HG03108 (cell line): Measurements from ENCODE around the gene MYOG.

Source experiments
- ATAC-seq: cut with Tn5 transposase; IDR thresholded peaks from one replicate; pipeline ENCODE4 v1.9.1; 2021; ENCODE audit warnings: moderate library complexity; ENCODE audit not compliant: unreplicated experiment

Gene MYOG

GRCh38 chr1:203085528-203086406 lies at the start of gene MYOG:
Gene MYOG (minus strand): TSS chr1:203086012. CDS start chr1:203085961, 51 bp downstream.
- ATAC-seq = no peak

DNA sequence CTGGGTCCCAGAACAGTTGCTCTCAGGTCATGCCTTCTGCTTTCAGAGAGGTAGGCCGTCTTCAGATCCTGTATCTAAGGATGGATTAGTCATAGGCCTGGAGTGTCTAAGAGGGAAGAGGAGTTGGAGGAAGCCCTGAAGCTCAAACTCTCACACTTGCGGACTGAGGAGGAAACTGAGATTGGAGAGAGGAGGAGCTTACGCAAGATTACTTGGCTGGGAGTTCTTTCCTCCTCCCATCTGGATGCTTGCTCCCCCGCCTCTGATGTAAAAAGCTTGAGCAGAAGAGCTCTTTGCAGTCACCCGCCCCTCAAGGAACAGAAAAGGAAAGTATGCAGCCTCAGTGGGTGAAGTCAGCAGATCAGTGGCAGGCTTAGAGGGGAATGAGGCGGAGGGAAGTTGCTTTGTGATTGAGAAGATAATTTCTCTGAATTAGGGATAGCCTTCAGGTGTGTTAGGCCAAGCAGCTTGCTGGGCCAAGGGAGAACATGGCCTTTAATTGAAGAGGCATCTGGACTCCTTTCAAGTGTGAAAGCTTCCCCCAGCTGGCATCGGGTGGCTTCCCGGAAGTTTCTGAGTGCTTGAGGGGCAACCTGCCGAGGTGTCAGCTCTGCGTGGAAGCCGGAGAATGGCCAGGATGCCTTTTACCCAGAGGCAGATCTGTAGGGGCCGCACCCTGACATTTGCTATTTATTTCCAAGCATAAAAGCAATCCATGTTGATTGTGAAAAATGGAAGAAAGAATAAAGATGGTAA lies 48.3 kb upstream of the MYOG start:
- no peak for ATAC-seq

- no peak for ATAC-seq
Observed at GRCh38 chr1:203131548-203132200, 45.9 kb upstream of the MYOG start.

DNA sequence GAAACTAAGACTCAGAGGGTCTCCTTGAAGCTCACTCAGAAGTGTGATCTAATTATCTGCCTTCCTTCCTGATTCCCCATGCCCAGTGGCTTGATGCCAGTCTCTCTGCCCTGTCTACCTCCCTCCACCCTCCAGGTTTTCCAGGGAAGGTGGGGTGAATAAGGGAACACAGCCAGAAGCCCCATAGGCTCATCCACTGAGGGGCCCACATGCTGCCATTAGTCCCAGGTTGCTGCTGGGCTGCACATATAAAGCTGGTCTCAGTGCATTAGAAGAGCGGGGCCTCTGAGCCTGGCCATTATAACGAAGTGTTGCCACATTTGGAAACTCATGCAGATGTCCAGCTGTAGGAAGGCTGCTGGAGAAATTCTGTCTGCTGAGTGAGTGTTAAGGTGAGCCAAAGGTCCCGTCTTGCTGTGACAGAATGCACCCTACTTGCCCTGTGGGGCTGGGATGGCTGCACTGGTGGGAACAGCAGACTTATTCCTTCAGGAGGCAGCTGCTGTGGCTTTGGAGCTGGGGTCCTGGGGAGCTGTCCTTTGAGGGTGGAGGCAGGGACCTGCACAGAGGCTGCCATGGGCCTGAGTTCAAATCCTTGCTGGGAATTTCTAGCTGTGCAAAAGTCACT lies 44.7 kb upstream of the MYOG start:
- no peak for ATAC-seq

DNA sequence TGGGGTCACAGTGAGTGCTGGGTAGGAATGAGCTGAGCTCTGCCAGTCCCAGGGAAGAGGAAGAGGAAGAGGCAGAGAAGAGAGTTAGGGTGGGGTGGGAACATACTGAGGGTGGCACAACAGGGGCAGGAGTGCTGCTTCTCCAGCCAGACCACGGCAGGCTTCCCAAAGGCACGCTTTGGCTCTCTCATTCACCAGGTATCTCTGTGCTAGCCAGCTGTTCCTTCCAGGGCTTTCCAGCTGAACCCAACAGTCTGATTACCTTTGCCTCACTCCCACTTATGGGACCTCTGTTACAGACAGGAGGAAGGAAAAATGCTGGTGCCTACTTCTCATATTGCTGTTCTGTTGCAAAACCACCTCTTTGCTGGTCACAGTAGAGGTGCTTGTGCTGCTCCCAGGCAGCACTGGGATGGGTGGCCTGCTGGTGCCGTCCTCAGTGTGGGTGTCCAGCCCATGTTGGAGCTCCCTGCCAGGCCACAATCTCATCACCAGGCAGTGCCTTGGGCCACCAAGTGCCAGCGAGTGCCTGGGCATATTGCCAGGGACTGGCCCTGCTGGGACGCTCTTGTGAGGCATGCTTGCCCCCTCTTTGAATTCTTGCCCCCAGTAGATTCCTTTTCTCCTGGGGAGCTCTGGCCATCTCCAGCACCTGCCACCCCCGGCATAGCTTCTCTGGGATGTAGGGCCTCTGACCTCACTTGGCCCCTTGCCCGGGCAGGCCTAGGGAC lies 43.9 kb upstream of the MYOG start:
- ATAC-seq = no peak

- ATAC-seq = no peak
Observed at GRCh38 chr1:203128716-203129500, 43.1 kb upstream of the MYOG start.

DNA sequence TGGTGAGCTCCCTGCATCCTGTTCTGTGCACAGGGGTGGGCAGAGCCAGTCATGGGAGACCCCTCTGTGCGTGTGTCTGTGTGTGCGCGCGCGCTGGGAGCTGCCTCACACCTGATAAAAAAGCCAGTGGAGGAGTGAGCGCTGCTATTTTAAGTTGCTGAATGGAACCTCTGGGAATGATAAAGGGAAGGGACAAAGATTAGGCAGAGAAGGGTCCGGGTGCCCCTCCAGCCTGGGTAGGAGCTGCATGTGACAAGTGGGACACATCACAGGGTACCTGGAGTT lies 42.6 kb upstream of the MYOG start:
- no peak for ATAC-seq

GRCh38 chr1:203127666-203128430 lies 42.0 kb upstream of the MYOG start, which contains the start of gene ADORA1:
Gene ADORA1 (plus strand): TSS chr1:203127726. CDS start chr1:203128842, 1,116 bp downstream.
- no peak for ATAC-seq

DNA sequence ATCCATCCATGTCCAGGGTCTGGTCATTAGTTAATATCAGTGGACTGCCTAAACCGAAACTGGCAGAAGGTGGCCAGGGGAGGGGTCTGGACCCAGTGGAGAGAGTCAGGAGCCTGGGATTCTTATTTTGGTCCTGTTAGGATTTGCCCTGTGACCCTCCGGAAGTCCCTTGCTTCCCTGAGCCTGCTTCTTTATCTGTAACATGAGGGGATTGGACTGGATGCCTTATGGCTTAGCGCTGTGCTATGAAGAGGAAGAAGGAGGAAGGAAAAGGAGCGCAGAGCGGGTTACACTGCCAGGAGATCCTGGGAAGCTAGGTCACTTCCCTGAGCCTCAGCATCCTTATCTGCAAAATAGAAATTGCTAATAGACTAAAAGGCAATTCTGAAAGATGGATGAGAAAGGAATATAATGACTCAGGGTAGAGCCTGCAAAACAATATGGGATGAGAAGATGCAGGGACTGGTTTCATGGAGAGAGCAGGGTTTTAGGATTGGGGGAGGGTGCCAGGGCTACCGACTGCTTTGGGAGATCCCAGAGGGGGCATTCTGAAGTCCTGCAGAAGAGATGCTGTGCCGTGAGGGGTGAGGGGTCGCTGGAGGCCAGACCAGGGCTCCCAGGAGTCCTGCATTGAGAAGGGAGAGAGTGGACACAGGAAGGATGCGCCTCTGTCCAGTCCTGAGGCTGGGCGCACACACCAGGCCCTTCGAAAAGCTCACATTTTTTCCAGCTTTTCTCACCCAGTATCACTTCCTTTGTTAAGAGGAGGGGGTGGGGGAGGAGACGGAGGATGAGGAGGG lies 41.3 kb upstream of the MYOG start:
- ATAC-seq = no peak

GRCh38 chr1:203126151-203126865 lies 40.5 kb upstream of the MYOG start:
- no peak for ATAC-seq

GRCh38 chr1:203124546-203125317 lies 38.9 kb upstream of the MYOG start:
- no peak for ATAC-seq

GRCh38 chr1:203124011-203124410 lies 38.2 kb upstream of the MYOG start:
- no peak for ATAC-seq

- ATAC-seq = no peak
Observed at GRCh38 chr1:203122159-203122558, 36.3 kb upstream of the MYOG start.

- no peak for ATAC-seq
Observed at GRCh38 chr1:203121186-203122015, 35.6 kb upstream of the MYOG start.

DNA sequence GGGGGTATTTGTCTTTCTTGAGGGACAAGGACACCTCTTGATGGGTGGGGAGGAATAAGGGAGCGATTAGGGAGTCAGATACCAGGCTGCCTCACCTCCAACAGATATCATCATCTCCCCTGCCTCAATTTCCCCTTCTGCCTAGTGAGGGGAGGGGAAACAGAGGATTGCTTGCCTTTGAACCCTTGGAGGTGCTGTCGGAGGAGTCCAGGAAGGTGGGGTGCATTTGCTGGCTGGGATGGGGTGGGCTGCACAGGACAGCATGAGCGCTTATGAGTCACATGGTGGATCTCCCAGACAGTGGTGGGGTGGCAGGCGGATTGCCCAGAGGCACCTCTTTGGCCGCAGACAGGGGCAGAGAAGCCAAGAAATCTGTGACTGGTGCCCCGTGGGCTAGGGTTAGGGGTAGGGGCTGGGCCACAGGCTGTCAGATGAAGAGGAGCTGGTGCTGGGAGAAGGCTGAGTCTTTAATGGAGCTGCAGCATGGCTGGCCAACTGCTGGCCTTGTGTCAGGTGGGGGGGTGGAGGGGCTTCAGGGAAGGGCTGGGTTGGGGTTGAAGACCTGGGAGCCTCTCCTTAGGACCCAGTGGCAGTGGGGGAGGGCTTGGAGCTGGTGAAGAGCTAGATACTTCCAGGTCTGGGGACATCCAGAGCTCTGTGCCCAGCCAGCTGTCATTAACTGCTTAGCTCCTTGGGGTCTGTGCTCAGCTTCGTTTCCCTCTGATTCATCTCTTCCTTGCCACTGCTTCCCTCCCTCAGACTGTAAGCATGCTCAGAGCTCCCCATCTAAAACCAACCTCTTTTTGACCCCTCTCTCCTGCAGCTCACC lies 34.7 kb upstream of the MYOG start:
- no peak for ATAC-seq
